Superior temporal gyrus (tissue), 1 donor: ENCODE data around the gene PDZRN4.

ENCODE experiments used
- DNase-seq: peaks from one replicate; pipeline ENCODE4 v3.0.0-alpha.2; 2016; ENCODE audit errors: extremely low spot score

PDZRN4 gene

GRCh38 chr12:41356181-41356580 lies 168.1 kb downstream of the PDZRN4 start:
- no peak for DNase-seq

- no peak for DNase-seq
Observed at GRCh38 chr12:41361738-41362137, 173.6 kb downstream of the PDZRN4 start.

GRCh38 chr12:41362510-41362909 lies 174.4 kb downstream of the PDZRN4 start:
- DNase-seq = no peak

GRCh38 chr12:41362931-41363330 lies 174.8 kb downstream of the PDZRN4 start:
- no peak for DNase-seq

GRCh38 chr12:41364211-41364610 lies 176.1 kb downstream of the PDZRN4 start:
- no peak for DNase-seq

- DNase-seq = no peak
Observed at GRCh38 chr12:41365653-41366171, 177.6 kb downstream of the PDZRN4 start.

- no peak for DNase-seq
Observed at GRCh38 chr12:41367726-41368405, 179.7 kb downstream of the PDZRN4 start.

GRCh38 chr12:41380878-41381277 lies 192.8 kb downstream of the PDZRN4 start:
- DNase-seq = no peak

GRCh38 chr12:41402801-41403200 lies 214.7 kb downstream of the PDZRN4 start:
- no peak for DNase-seq

- peak; percentile 71 for DNase-seq
Observed at GRCh38 chr12:41407232-41407799, 219.2 kb downstream of the PDZRN4 start.

- no peak for DNase-seq
Observed at GRCh38 chr12:41409628-41410027, 221.5 kb downstream of the PDZRN4 start.

GRCh38 chr12:41418586-41418985 lies 230.5 kb downstream of the PDZRN4 start:
- no peak for DNase-seq

GRCh38 chr12:41419131-41419893 lies 231.2 kb downstream of the PDZRN4 start:
- no peak for DNase-seq

- DNase-seq = no peak
Observed at GRCh38 chr12:41424651-41425050, 236.5 kb downstream of the PDZRN4 start.

- DNase-seq = no peak
Observed at GRCh38 chr12:41433460-41433859, 245.3 kb downstream of the PDZRN4 start.

- no peak for DNase-seq
Observed at GRCh38 chr12:41436076-41436475, 248.0 kb downstream of the PDZRN4 start.

GRCh38 chr12:41437563-41437962 lies 249.4 kb downstream of the PDZRN4 start:
- peak; percentile 66 for DNase-seq

- peak; percentile 61 for DNase-seq
Observed at GRCh38 chr12:41438854-41439541, 250.9 kb downstream of the PDZRN4 start.

GRCh38 chr12:41439801-41440200 lies 251.7 kb downstream of the PDZRN4 start:
- no peak for DNase-seq

- DNase-seq = no peak
Observed at GRCh38 chr12:41441180-41441579, 253.1 kb downstream of the PDZRN4 start.

GRCh38 chr12:41442896-41443295 lies 254.8 kb downstream of the PDZRN4 start:
- no peak for DNase-seq

- no peak for DNase-seq
Observed at GRCh38 chr12:41443690-41444089, 255.6 kb downstream of the PDZRN4 start.
